GM10248 (cell line): ENCODE data around the gene SLC16A1.
"Not testable (repeated sequence)": the region's sequence is repeated elsewhere in the genome, so short reads cannot be mapped to it uniquely, and the experiment has no call there.

Source experiments
- CTCF ChIA-PET: fragments of 300-600 bp; sonication (Branson Sonifier 250); formaldehyde crosslinking; extraction: SDS; loops from one replicate; lab custom pipeline; 2021; ENCODE audit warnings: antibody characterized with exemption; lab: Yijun Ruan, JAX
- POLR2A ChIA-PET: fragments of 350-650 bp; sonication (Branson Sonifier 250); formaldehyde crosslinking; extraction: SDS; loops from one replicate; lab custom pipeline; 2020; ENCODE audit warnings: antibody characterized with exemption; lab: Yijun Ruan, JAX
- DNase-seq: peaks from one replicate; pipeline ENCODE4 v3.0.0; 2012; ENCODE audit errors: extremely low spot score
- TF ChIP-seq, protein P1 (sequence below): IDR thresholded peaks from 2 replicates; pipeline ENCODE4 v1.5.1; 2012; ENCODE audit warnings: mild to moderate bottlenecking, low read depth; ENCODE audit errors: extremely low read depth, missing control alignments, control extremely low read depth

Gene SLC16A1

DNA sequence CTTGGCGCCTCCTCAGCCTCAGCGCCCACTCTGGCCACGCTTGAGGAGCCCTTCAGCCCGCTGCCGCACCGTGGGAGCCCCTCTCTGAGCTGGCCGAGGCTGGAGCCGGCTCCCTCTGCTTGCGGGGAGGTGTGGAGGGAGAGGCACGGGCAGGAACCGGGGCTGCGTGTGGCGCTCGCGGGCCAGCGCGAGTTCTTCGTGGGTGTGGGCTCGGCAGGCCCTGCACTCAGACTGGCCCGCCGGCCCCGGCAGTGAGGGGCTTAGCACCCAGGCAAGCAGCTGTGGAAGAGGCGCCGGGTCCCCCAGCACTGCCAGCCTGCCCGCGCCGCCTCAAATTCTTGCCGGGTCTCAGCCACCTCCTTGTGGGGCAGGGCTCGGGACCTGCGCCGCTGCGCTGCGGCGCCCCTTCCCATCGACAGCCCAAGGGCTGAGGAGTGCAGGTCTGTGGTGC lies 61.4 kb downstream of the SLC16A1 start:
- DNase-seq, result no peak
- ChIA-PET POLR2A (no interaction called here), CTCF (interaction anchor here (0.7 to 4.4 kb wide), 6 partner anchors 10 to 178 kb away, joined by 3 to 19 read pairs (median 4); partner anchors contain the start of gene LRIG2)

GRCh38 chr1:112894010-112894292 lies 62.0 kb downstream of the SLC16A1 start:
- DNase-seq, result no peak
- TF ChIP-seq, protein P1, sequence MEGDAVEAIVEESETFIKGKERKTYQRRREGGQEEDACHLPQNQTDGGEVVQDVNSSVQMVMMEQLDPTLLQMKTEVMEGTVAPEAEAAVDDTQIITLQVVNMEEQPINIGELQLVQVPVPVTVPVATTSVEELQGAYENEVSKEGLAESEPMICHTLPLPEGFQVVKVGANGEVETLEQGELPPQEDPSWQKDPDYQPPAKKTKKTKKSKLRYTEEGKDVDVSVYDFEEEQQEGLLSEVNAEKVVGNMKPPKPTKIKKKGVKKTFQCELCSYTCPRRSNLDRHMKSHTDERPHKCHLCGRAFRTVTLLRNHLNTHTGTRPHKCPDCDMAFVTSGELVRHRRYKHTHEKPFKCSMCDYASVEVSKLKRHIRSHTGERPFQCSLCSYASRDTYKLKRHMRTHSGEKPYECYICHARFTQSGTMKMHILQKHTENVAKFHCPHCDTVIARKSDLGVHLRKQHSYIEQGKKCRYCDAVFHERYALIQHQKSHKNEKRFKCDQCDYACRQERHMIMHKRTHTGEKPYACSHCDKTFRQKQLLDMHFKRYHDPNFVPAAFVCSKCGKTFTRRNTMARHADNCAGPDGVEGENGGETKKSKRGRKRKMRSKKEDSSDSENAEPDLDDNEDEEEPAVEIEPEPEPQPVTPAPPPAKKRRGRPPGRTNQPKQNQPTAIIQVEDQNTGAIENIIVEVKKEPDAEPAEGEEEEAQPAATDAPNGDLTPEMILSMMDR, result no peak
- POLR2A ChIA-PET, result no interaction called here
- CTCF ChIA-PET, result interaction anchor here (1.4 to 4.4 kb wide), 5 partner anchors 9 to 179 kb away, joined by 3 to 19 read pairs (median 8); partner anchors contain the start of gene LRIG2

More for the DNA sequence above, 61.4 kb downstream of the SLC16A1 start:
- TF ChIP-seq, protein P1, result no peak

DNA sequence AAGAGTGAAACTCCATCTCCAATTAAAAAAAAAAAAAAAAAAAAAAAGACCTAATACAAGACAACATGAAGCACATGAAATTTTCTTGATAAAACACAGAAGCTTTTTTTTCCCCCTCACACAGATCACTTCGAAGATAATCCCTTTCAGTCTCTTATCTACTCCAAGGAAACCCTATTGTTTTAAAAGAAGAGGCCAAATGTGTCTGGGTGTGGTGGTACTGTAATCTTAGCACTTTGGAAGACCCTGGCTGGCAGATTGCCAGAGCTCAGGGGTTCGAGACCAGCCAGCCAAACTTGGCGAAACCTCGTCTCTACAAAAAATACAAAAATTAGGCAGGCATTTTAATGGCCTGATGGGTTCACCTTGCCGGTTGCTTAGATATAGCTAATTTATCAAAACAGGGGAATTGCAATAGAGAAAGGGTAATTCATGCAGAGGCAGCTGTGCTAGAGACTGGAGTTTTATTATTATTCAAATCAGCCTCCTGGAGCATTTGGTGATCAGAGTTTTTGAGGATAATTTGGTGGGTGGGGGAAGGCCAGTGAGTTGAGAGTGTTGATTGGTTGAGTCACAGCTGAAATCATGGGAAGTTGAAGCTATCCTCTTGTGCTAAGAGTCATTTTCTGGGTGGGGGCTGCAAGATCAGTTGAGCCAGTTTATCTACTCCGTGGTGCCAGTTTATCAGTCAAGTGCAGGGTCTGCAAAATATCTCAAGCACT lies 62.5 kb downstream of the SLC16A1 start:
- TF ChIP-seq, protein P1, result no peak
- ChIA-PET CTCF (interaction anchor here (1.4 to 4.4 kb wide), 5 partner anchors 10 to 180 kb away, joined by 3 to 19 read pairs (median 8); partner anchors contain the start of gene LRIG2), POLR2A (no interaction called here)
- DNase-seq, result no peak

GRCh38 chr1:112889906-112890305 lies 66.1 kb downstream of the SLC16A1 start:
- ChIA-PET POLR2A (interaction anchor here (0.6 kb wide), 1 partner anchor 1524 kb away, joined by 4 read pairs; no protein-coding TSS in a partner anchor), CTCF (interaction anchor here (1.0 to 3.1 kb wide), 6 partner anchors 10 to 183 kb away, joined by 3 to 11 read pairs (median 5); partner anchors contain the start of gene LRIG2)
- not testable (repeated sequence) for DNase-seq

DNA sequence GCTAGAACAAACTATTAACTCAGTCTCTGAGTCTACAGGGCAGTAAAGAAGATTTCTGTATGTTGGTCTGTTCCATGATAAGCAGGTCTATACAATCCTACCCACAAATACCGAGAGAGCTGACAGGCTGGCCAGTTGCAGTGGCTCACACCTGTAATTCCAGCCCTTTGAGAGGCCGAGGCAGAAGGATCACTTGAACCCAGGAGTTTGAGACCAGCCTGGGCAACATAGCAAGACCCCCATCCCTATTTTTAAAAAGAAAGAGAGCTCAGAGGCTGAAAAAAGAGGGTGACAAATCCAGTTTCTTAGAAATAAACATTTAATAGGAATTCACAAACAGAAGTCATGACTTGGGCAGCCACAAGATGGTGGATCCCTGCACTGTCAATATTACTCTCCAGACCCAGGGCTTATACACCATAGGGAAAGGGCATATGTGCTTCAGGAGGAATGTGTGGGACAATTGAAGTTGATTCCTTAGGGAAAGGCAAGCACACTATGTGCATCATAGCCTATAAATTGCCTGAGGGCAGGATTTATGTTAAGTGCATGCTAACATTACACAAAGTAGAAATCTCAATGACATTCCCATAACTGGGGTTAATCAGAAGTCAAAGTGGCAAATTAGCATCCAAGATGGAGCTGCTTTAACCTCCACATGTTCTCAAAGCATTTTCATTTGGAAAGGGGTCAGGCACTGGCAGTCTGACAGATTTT lies 66.8 kb downstream of the SLC16A1 start:
- TF ChIP-seq, protein P1, result no peak
- DNase-seq, result no peak
- ChIA-PET CTCF (interaction anchor here (1.0 to 3.1 kb wide), 5 partner anchors 10 to 183 kb away, joined by 3 to 11 read pairs (median 6); partner anchors contain the start of gene LRIG2), POLR2A (interaction anchor here (0.6 kb wide), 1 partner anchor 1525 kb away, joined by 4 read pairs; no protein-coding TSS in a partner anchor)

- no peak for DNase-seq
Observed at GRCh38 chr1:112888630-112889029, 67.4 kb downstream of the SLC16A1 start.

More at GRCh38 chr1:112888630-112889029, 67.4 kb downstream of the SLC16A1 start:
- ChIA-PET CTCF (interaction anchor here (1.5 to 3.1 kb wide), 3 partner anchors 9 to 154 kb away, joined by 4 to 11 read pairs (median 10); no protein-coding TSS in a partner anchor), POLR2A (no interaction called here)
- TF ChIP-seq, protein P1, result no peak
